ENCODE measurements around the gene DOC2A.
"Not testable (repeated sequence)": the region's sequence is repeated elsewhere in the genome, so short reads cannot be mapped to it uniquely, and the experiment has no call there.

The DOC2A gene

DNA sequence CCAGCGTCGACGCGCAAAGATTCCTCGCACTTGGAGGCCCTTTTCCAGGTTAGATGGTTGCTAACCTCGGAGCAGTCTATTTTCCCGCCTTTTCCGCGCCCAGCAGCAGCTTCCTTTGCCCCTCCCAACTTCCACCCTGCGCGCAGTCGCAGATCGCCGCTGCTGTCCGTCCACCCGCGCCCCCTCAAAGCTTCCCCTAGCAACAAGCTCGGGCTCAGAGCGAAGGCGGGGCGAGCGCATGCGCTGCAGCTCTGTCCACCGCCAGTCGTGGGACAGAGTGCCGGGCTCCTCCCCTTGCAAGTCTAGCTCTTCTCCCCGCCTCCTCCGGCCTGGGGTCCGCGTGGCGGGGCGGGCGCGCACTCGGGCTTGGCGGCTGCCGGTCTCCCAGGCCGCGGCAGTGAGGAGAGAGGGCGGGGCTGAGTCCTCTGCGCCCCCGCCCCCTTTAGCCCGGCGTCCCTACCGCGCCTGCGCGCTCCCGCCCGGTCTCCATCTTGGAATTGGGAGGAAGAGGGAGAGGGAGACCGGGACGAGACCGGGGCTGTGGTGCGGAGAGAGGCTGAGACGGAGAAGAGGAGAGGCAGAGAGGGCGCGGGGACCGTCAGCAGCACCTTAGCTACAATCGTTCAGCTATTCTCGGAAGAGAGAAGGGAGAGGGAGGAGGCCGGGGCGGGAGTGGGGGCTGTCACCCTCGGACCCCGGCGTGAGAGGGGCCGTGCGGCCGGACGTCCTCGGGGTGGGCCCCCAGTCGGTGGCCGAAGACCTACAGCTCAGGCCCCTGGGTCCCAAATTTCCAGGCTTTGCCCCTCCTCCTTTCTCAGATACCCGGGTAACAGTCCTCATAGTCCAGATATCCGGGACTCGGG lies 37.2 kb downstream of the DOC2A start, which contains the start of gene TAOK2:
Gene TAOK2 (plus strand): TSS at position 485 of the 863 bp plus-strand sequence. CDS start 3,905 bp downstream, outside the sequence.
- peak; percentile 98 to 99 for DNase-seq (ENCODE audit: low read depth in 2 of 2)

DNA sequence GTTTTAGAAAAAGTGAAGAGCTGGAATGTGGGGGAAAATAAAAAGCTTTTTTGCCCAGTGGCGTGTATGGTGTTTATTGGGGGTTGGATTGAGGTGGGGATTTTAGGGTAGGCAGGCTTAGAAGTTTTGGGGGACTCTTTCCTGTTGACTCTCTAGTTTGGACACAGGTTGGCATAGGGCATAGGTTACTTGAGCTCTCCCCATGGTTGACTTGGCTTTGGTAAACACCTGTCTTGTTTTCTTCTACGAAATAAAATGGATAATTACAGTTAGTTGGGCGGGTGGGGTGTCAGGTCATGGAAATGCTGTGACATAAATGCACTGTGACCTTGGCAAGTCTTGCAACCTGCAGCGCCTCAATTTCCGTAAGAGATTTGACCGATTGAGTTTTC lies 37.8 kb downstream of the DOC2A start:
- no peak for DNase-seq (ENCODE audit: low read depth in 2 of 2)

DNA sequence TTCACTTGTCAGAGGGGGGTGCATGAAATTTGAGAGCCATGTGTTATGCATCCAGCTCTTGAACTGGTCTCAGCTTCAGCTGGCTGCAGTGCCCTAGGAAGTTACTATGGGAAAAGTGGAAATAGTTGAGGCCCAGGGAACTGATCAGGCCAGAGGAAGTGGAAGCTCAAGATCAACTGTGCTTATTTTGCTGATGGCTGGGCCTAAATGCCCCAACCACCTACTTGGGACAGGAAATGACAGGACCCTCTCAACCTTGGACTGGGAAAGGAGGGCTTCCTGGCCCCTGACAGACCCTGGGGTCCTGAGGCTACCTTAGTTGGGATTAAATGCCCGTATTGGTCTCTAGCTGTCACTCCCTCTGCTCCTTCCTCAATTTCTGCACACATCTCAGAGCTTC lies 38.3 kb downstream of the DOC2A start:
- no peak for DNase-seq (ENCODE audit: low read depth in 2 of 2)

DNA sequence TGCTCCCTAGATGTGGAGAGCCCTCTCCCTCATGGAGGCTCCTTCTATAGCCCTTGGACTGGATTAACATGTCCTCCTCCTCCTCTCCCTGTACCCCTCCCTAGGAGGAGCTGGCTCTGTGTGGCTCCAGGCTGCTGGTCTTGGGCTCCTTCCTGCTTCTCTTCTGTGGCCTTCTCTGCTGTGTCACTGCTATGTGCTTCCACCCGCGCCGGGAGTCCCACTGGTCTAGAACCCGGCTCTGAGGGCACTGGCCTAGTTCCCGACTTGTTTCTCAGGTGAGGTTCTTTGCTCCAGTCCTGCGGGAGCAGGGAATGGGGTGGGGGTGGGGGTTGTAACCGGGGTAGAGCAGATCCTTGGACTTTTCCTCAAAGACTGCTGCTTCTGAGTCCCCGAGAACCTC lies 39.5 kb downstream of the DOC2A start:
- no peak for DNase-seq (ENCODE audit: low read depth in 2 of 2)

DNA sequence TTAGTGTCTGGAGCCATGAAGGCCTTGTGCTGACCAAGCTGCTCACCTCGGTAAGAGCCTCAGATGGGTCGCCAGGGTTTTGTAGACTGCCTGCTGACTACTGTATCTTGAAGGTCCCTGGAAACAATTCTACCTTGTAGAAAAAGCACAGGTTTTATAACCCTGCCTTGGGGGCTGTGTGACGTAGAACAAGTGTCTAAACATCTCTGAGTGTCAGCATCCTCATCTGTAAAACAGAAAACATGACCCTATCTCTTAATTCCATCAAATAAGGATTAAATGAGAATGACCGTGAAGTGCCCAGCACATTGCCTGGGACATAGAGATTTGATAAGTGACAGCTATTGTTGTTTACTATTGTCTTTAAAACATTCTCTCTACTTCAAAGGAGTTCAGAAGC lies 42.6 kb downstream of the DOC2A start:
- no peak for DNase-seq (ENCODE audit: low read depth in 2 of 2)

DNA sequence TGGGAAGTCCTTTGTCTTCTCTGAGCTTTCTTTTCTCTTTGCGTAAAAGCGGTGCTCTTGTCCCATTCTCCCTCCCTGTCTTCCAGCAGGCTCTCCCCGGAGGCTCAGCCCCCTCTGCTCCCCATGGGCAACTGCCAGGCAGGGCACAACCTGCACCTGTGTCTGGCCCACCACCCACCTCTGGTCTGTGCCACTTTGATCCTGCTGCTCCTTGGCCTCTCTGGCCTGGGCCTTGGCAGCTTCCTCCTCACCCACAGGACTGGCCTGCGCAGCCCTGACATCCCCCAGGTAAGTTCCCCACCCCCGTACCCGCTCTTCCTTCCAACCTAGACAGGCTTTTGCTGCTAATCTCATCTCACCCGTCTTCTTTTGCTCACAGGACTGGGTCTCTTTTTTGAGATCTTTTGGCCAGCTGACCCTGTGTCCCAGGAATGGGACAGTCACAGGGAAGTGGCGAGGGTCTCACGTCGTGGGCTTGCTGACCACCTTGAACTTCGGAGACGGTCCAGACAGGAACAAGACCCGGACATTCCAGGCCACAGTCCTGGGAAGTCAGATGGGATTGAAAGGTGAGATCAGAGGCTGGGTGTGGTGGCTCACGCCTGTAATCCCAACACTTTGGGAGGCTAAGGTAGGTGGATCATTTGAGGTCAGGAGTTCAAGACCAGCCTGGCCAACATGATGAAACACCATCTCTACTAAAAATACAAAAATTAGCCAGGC lies 47.6 kb downstream of the DOC2A start:
- no peak for DNase-seq (ENCODE audit: low read depth in 2 of 2)

DNA sequence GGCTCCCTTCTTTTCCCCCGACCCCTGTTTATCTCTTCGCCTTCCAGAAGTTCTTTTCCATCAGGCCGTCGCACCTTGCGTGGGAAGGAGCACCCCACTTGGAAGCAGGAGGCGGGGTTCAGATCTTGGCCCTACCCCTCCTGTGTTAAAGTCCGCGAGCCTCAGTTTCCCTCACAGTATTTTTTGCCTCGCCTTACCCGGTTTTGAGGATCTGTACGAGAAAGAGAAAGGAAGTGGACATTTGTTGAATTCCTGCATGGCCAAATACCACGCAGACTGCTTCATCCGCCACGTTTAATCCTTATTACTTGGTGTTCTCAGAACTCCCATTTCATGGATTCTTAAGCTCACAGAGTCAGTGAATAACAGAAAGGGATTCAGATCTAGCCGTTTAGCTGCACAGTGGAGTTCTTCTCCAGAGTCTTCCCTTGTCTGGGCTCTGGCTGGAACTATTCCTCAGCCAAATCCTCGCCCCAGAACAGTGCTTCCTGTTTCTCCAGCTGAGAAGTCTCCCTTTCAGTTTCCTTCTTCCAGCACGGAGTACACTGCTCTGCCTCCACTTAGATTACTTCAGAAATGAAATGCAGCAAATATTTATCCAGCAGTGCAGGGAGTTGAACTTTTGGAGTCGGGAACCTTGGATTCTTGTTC lies 48.4 kb downstream of the DOC2A start:
- no peak for DNase-seq (ENCODE audit: low read depth in 2 of 2)

DNA sequence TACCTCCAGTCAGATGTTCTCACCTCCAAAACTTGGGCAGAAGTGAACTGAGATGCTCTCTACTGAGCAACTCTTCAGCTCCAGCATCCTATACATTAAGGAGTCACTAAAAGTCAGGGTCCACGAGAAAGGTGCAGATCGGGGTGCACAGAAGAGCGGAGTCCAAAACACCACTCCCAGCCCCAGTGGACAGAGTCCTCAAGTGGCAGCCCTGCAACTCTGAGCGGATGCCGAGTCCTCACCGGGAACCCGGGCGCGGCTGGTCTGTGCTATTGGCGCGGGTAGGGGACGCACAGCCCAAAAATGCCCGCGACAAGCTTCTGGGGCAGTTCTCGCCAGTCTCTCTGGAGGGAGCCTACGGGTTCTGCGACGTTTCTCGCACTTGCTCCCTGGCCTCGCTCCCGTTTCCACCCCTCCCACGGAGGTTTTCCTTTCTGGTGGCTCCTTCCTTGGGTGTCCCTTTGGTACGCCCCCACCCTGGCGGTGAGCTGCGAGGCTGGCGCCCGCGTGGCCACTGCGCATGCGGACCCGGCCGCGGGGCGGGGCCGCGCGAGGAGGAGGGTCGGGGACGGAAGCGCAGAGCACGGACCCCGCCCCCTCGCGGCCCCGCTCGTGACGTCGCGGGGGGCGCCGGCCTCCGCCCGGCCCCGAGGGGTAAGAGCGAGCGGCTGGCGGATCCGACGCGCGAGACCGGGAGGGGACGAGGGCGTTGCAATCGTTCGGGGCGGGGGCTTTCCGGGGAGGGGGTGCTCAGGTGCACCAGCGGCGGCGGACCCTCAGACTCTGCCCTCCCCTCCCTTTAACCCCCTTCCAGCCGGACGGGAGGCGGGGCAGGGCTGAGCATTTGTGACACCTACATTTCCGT lies 49.1 kb downstream of the DOC2A start, which contains the start of gene TMEM219:
Gene TMEM219 (plus strand): TSS at position 601 of the 865 bp plus-strand sequence. CDS start 1,065 bp downstream, outside the sequence.
- DNase-seq (ENCODE audit: low read depth in 2 of 2) = peak; percentile 70 to 75

DNA sequence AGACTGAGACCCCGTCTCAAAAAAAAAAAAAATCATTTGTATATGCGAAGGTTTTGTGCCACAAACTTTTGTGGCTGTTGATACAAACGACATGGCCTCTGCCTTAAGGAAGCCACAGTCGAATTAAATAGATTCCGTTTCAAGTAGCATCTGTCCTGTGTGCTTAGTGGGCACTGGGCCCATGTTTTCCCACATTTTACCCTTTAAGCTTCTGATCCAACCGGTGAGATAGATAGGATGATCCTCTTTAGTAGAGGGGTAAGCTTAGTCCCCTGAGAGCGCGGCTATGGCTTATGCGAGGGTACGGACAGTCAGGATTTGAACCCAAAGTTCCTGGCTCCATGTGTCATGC lies 49.7 kb downstream of the DOC2A start:
- no peak for DNase-seq (ENCODE audit: low read depth in 2 of 2)

DNA sequence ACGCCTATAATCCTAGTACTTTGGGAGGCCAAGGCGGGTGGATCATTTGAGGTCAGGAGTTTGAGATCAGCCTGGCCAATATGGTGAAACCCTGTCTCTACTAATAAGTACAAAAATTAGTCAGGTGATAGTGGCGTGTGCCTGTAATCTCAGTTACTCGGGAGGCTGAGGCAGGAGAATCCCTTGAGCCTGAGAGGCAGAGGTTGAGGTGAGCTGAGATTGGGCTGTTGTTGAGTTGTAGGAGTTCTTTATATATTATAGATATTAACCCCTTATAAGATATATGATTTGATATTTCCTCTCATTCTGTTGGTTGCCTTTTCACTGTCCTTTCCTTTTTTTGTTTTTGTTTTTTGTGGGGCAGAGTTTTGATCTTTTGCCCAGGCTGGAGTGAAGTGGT lies 51.0 kb downstream of the DOC2A start:
- DNase-seq (ENCODE audit: low read depth in 2 of 2) = not testable (repeated sequence)

DNA sequence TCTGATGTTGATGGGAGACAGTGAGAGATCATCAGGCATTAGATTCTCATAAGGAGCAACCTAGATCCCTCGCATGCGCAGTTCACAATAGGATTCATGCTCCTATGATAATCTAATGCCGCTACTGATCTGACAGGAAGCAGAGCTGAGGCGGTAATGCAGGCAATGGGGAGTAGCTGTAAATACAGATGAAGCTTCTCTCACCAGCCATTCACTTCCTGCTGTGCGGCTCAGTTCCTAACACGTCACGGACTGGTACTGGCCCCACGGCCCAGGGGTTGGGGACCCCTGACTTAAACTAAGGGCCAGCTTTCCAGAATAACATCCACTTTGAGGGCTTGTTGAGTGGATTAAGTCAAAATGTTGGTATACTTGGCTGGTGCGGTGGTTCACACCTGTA lies 51.5 kb downstream of the DOC2A start:
- no peak for DNase-seq (ENCODE audit: low read depth in 2 of 2)

DNA sequence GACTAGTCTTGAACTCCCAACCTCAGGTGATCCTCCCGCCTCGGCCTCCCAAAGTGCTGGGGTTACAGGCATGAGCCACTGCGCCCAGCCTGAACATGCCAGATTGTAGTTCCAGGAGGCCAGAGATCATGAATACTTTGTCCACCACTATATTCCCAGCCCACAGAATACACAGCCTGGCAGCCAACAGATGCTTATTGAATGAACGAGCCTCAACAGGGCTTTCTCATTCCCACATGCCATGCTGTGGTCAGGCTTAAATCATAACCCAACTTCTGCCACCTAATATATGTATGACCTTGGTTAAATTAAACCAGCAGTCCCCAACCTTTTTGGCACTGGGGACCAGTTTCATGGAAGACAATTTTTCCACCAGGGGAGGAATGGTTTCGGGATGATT lies 52.1 kb downstream of the DOC2A start:
- no peak for DNase-seq (ENCODE audit: low read depth in 2 of 2)

Data from fibroblast of skin of left biceps (primary cell).